ENCODE results near the gene RHBDD2.
"Not testable (repeated sequence)": the region's sequence is repeated elsewhere in the genome, so short reads cannot be mapped to it uniquely, and the experiment has no call there.

RHBDD2 gene

GRCh38 chr7:75889826-75890225, 11.0 kb downstream of the RHBDD2 start:
- no peak for DNase-seq

DNA sequence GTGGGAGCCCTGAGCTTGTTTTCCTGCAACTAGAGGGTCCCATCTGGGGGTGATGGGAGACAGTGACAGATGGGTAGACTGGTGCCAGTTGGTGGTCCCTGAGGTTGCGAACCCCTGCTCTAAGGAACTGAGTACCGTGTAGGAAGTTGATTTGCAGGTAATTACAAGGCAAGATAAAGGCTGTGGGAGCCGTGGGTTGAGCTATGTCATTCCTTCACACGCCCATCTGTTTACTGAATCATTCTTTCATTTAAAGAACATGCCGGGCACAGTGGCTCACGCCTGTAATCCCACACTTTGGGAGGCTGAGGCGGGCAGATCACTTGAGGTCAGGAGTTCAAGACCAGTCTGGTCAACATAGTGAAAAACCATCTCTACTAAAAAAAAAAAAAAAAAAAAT, 12.4 kb downstream of the RHBDD2 start:
- not testable (repeated sequence) for DNase-seq

- no peak for DNase-seq
Measured at GRCh38 chr7:75891815-75892411, 13.1 kb downstream of the RHBDD2 start.

GRCh38 chr7:75892634-75893272, 13.9 kb downstream of the RHBDD2 start:
- no peak for DNase-seq

GRCh38 chr7:75896803-75897327, 18.0 kb downstream of the RHBDD2 start:
- no peak for DNase-seq

DNA sequence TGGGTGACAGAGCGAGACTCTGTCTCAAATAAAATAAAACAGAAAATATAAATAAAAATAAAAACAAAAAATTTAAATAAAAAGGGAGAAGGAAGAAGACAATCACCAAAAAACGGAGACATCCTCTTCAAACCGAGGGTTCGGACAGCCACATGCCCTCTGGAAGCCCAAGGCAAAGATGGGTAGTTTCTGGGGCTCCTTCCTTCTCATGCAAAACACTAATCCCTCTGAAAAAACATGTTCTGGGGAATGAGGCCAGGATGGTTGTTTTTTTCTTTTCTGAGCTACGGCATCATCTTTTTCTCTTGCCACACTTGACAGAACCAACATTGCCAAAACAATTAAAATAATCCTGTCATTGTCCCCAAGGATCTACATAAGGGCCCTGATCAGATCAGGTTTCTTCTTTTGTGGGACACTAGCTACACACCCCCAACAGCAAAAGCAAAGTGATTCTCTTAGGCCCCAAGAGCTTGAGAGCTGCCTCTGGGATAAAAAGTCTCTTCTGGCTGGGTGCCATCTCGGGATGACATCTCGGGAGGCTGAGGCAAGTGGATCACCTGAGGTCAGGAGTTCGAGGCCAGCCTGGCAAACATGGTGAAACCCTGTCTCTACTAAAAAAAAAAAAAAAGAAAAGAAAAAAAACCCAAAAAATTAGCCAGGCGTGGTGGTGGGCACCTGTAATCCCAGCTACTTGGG, 21.9 kb downstream of the RHBDD2 start:
- DNase-seq: no peak

DNA sequence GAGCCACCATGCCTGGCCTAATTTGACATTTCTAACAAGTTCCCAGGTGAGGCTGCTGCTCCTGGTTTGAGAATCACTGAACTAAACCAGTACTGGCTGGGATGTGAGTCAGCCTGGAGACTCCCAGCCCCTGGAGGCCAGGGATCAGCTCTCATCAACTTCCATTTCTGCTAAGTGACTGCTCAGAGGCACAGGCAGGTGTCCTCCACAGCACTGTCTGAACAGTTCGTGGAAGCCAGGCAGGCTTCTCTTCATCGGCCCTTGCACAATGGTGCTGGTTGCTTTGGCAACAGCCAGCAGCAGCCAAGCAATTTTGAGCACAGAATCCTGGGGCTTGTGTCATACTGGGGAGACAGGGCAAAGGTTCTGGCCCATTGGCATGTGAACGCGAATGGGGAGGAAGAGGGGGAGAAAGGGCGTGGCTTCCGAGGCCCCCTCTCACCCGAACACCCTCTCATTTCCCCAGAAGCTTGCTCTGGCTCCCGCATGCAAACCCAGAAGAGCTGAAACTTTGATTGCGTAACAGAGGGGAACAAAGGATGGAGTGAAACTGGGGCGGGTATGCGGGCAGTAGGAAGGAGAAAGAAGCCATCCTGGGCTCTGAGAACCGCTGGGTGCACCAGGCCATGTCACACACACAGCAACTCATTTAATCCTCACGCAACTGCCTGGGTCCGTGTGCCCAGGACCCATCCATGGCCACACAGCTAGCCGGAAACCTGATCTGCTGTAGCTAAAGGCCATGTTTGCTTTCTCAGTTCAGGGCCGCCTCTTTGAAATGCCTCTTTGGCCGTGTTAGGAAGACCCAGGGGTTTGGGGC, 27.2 kb downstream of the RHBDD2 start:
- DNase-seq: peak; percentile 79

DNA sequence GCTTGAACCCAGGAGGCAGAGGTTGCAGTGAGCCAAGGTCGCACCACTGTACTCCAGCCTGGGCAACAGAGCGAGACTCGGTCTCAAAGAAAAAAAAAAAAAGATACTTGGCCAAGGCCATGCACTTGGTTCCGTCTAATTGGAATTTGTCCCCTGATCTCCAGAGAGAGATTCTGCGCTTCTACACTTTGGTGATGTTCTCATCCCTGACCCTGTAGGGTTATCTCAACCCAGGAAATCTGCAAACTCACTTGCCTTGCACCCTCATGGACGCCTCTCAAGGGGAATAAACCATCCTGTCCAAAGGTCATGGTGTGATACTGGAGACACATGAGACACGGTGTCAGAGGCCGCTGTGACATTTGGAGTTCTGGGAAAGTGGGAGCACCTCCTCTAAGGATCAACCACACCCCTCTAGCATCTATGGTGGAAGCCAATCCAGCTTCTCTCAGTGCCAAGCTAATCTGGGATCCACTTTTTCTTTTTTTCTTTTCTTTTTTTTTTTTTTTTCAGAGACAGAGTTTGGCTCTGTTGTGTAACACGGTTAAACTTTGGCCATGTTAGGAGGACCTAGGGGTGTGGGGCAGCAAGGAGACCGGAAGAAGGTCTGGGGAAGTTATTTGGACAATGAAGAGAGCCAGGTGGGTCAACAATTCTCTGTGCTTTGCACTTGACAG, 28.3 kb downstream of the RHBDD2 start:
- no peak for DNase-seq

DNA sequence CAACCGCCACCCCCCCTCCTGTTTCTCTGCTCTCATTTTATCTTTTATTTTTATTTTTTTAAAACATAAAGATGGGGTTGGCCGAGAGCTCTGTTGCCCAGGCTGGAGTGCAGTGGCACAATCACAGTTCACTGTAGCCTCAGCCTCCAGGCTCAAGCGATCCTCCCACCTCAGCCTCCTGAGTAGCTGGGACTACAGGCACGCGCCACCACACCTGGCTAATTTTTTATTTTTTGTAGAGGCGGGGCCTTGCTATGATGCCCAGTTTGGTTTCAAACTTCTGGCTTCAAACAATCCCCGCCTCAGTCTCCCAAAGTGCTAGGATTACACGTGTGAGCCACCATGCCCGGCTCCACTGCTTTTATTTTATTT, 28.8 kb downstream of the RHBDD2 start:
- DNase-seq: not testable (repeated sequence)

- no peak for DNase-seq
Measured at GRCh38 chr7:75909521-75910132, 30.8 kb downstream of the RHBDD2 start.

- not testable (repeated sequence) for DNase-seq
Measured at GRCh38 chr7:75911186-75911585, 32.4 kb downstream of the RHBDD2 start.

DNA sequence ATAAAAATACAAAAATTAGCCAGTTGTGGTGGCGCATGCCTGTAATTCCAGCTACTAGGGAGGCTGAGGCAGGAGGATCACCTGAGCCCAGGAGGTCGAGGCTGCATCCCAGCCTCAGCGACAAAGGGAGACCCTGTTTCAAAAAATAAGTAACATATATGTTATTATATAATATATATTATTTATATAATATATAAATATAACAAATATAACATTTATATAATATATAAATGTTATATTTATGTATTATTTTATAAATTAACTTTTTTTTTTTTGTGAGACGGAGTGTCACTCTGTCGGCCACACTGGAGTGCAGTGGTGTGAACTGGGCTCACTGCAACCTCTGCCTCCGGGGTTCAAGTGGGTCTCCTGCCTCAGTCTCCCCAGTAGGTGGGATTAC, 34.6 kb downstream of the RHBDD2 start:
- no peak for DNase-seq

DNA sequence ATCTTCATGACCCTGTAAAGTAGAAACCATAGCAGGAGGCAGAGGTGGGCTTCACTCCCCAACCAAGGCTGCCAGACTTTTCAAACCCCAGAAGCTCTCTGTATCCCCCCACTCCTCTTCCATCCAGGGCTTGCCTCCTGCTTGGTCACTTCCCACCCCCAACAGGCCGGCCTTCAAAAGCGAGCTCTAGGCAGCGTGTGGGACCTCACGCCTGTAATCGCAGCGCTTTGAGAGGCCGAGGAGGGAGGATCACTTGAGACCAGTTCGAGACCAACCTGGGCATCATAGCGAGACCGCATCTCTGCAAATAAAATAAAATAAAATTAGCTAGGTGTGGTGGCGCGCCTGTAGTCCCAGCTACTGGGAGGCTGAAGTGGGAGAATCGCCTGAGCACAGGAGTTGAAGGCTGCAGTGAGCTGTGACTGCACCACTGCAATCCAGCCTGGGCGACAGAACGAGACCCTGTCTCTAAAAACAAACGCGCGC, 35.4 kb downstream of the RHBDD2 start:
- no peak for DNase-seq

DNA sequence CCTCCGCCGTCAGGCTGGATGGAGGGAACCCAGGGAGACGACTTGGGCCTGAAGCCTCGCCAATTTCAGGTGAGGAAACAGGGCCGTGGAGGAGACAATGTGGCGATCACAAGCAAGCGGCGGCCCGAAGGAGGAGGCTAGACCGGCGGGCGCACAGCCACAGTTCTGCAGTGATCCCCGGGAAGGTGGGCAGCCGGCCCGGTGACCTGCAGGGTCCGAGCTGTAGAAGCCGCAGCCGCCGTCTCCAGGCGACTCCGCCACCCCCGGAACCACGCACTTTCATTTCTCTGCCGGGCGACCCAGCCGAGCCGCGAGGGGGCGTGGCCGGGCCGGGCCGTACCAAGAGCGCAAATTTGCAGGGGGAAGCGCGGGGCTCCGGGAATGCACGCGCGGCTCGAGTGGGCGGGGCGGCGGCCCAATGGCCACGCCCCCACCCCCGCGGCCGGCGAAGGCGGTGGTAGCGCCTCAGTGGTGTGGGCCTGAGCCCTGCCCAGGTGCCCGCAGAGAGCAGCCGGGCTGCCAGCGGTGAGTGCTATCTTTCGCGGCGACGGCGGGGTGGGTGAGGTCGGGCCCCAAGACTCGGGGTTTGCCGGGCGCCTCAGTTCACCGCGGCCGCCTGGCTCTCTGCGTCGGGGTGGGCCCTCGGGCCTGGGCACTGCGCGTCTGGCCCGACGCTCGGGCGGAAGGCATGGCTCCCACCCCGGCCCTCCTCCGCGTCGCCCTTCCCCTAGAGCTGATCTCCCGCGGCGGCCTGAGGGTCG, 36.0 kb downstream of the RHBDD2 start, which contains the start of gene POR:
TSS of gene POR (plus strand) at position 501 of the 761 bp plus-strand sequence. CDS start 38,847 bp downstream, outside the sequence.
- DNase-seq: peak; percentile 98

DNA sequence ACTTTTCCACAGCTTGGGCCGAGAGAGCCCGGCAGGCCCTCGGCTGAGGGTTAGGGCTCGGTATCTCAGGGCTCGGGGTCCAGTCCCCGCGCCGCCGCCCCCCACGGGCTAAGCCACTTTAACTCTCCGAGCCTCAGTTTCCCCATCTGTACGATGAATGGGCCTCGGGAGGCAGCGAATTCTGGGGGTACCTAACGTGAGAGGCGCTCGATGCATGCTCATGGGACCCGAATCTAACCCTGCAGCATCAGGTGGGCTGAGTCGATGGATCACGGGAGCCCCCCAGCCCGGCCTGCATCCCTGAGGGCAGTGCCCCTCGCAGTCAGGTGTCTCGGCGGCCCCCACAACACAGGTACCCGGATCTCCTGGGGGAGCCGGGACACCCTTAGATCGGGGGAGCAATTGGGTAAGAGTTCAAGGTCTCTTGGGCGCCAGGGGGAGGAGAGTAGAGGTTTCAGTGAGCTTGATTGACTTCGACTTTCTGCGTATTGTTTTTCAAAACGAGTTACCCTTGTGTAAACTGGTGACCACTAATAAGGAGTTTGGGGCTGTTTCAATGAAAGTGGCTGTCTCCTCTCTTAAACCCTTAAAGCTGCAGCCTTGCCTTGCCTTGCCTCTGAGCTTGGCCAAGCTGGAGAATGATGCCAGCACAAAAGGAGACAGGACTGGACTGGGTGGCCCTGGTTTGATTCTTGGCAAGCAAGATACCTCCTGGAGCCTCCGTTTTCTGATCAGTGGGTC, 36.8 kb downstream of the RHBDD2 start:
- DNase-seq: peak; percentile 21

GRCh38 chr7:75916259-75916658, 37.4 kb downstream of the RHBDD2 start:
- no peak for DNase-seq

DNA sequence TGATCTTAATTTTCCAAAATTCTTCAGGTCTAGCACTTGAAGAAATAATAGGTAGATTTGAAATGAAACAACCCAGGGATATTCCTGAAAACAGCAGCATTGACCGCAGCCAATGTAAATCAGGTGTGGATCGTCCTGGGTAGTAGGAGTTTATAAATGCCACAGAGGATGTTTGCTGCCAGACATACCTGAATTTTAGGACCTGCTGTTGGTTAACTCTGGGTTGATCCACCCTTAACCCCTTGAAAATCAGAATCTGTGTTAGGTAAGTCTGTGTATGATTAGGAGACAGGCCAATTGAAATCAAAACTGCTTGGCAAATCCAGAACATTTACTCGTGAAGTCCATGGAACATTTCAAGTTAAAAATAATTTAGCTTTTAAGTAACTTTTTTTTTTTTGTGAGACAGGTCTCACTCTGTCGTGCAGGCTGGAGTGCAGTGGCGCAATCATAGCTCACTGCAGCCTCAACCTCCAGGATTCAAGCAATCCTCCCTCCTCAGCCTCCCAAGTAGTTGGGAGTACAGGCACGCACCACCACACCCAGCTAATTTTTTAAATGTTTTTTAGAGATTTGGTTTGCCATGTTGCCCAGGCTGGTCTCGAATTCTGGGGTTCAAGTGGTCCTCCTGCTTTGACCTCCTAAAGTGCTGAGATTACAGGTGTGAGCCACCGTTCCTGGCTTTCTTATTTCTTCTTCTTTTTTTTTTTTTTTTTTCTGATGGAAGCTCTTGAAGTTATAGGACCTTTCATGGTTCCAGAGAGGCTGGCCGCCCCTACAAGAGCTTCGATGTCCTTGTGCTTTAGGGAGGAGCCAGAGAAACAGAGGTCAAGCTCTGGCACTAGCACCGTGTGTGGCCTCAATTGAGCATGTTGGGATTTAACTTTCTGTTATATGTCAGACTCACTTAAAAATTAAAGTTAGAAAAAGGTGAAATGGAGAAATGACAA, 38.1 kb downstream of the RHBDD2 start:
- DNase-seq: no peak

- DNase-seq: no peak
Measured at GRCh38 chr7:75920431-75921161, 41.8 kb downstream of the RHBDD2 start.
